ENCODE results near the gene MTCH1. TPM values are rescaled to one million over a fixed set of nuclear protein-coding genes. Genes with fewer than 3 reads are reported as not detected.

Gene MTCH1
- total and polyA plus RNA-seq, 9 of the 15 experiments (the other 6 are each of a cell fraction or from before 2014, with no cell fraction given), result 7.9 to 161 (median 118) TPM

DNA sequence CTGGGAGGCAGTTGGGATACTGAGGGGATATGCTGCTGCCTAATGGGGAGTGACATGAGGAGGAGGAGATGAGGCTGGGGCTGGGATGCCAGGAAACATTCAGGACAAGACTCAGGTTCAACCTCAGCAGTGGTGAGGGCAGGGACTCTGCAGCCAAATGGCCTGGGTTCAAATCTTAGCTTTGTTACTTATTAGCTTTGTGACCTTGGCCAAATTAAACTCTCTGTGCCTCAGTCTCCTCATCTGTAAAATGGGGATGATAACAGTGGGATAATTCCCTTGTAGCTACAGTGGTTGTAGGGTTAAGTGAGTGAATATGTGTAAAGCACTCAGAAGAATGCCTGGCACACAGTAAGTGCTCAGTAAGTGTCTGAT, 29.6 kb downstream of the MTCH1 start (continued):
- TF ChIP-seq BHLHE40 (IDR thresholded peaks at IDR 0.05; ENCODE audit: low read length) (no peak), TCF7L2 (IDR thresholded peaks at IDR 0.05; ENCODE audit: low read depth, low read length) (no peak), HDAC2 (IDR thresholded peaks at IDR 0.05) (0 out of 2 replicates have a peak, but pooled peaks have one; percentile 30), PRPF4 (IDR thresholded peaks at IDR 0.05; ENCODE audit: insufficient read depth, low read depth, low read length, poor library complexity, severe bottlenecking) (no peak), HIVEP1 (CRISPR knock-in tag; IDR thresholded peaks at IDR 0.05) (no peak), FOS (IDR thresholded peaks at IDR 0.05; ENCODE audit: extremely low read depth, insufficient read length) (no peak), SFPQ (IDR thresholded peaks at IDR 0.05; ENCODE audit: low read depth, low read length) (no peak), BMI1 (IDR thresholded peaks at IDR 0.05; ENCODE audit: low read length) (no peak), MCM3 (IDR thresholded peaks at IDR 0.05) (no peak), ADNP (tag; IDR thresholded peaks at IDR 0.05) (peak; percentile 77), NFE2L1 (tag; IDR thresholded peaks at IDR 0.05; ENCODE audit: borderline replicate concordance, low read depth) (no peak), ZNF282 (CRISPR knock-in tag; IDR thresholded peaks at IDR 0.05) (no peak), FIP1L1 (IDR thresholded peaks at IDR 0.05; ENCODE audit: low read depth, low read length, poor library complexity, severe bottlenecking) (no peak), ATF2 (CRISPR knock-in tag; IDR thresholded peaks at IDR 0.05) (no peak), RBBP5 (IDR thresholded peaks at IDR 0.05; ENCODE audit: borderline replicate concordance, insufficient read depth, low read length, poor library complexity, severe bottlenecking) (no peak), RFX7 (CRISPR knock-in tag; IDR thresholded peaks at IDR 0.05) (no peak), SUPT5H (IDR thresholded peaks at IDR 0.05) (no peak), SMARCA5 (IDR thresholded peaks at IDR 0.05) (peak; percentile 71; the same call in 1 of the 2 replicates), CBX2 (IDR thresholded peaks at IDR 0.05; ENCODE audit: insufficient read depth, low read length, poor library complexity, severe bottlenecking) (no peak), ZFPM2 (CRISPR knock-in tag; IDR thresholded peaks at IDR 0.05) (no peak), RBM25 (IDR thresholded peaks at IDR 0.05; ENCODE audit: low read depth, low read length, severe bottlenecking) (peak; percentile 96), RAD21 (CRISPR knock-in tag; conservative IDR thresholded peaks at IDR 0.05 in 1 of 2, IDR thresholded peaks at IDR 0.05 in 1 of 2) (no peak), RCOR1 (IDR thresholded peaks at IDR 0.05; ENCODE audit: borderline replicate concordance in 1 of 2, low read depth in 2 of 2, low read length in 2 of 2) (0 out of 4 replicates have a peak, but pooled peaks of 1 of the 2 experiments have one; percentile 11), E2F3 (CRISPR knock-in tag; IDR thresholded peaks at IDR 0.05) (no peak)
- TF ChIP-seq, protein P1, sequence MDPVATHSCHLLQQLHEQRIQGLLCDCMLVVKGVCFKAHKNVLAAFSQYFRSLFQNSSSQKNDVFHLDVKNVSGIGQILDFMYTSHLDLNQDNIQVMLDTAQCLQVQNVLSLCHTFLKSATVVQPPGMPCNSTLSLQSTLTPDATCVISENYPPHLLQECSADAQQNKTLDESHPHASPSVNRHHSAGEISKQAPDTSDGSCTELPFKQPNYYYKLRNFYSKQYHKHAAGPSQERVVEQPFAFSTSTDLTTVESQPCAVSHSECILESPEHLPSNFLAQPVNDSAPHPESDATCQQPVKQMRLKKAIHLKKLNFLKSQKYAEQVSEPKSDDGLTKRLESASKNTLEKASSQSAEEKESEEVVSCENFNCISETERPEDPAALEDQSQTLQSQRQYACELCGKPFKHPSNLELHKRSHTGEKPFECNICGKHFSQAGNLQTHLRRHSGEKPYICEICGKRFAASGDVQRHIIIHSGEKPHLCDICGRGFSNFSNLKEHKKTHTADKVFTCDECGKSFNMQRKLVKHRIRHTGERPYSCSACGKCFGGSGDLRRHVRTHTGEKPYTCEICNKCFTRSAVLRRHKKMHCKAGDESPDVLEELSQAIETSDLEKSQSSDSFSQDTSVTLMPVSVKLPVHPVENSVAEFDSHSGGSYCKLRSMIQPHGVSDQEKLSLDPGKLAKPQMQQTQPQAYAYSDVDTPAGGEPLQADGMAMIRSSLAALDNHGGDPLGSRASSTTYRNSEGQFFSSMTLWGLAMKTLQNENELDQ (CRISPR knock-in tag; IDR thresholded peaks at IDR 0.05; ENCODE audit: borderline replicate concordance), result no peak
